H54 (cell line): ENCODE measurements around the gene KIF1A.
"Not testable (repeated sequence)": the region's sequence is repeated elsewhere in the genome, so short reads cannot be mapped to it uniquely, and the experiment has no call there.

Experiments
- DNase-seq: peaks from one replicate; pipeline ENCODE4 v3.0.0; 2011; ENCODE audit warnings: low spot score, mixed read lengths; ENCODE audit not compliant: insufficient read length
- FAIRE-seq: peaks from 3 replicates; lab custom pipeline; 2011; peaks lifted over from hg19 to GRCh38; lab: Jason Lieb, UNC
- POLR2A ChIP-seq: IDR thresholded peaks from 2 replicates; pipeline ENCODE4 v1.6.1; 2011; ENCODE audit warnings: low read depth, mild to moderate bottlenecking, low read length

The KIF1A gene

GRCh38 chr2:240787521-240788472, 32.2 kb downstream of the KIF1A start:
- FAIRE-seq (no peak), DNase-seq (no peak)
- TF ChIP-seq POLR2A, result no peak

GRCh38 chr2:240786871-240787311, 33.1 kb downstream of the KIF1A start:
- DNase-seq, result no peak

GRCh38 chr2:240786355-240786841, 33.6 kb downstream of the KIF1A start:
- DNase-seq (no peak), FAIRE-seq (no peak)
- TF ChIP-seq POLR2A, result no peak

More at GRCh38 chr2:240786871-240787311, 33.1 kb downstream of the KIF1A start:
- FAIRE-seq, result no peak
- TF ChIP-seq POLR2A, result no peak

- DNase-seq (no peak), FAIRE-seq (no peak)
- TF ChIP-seq POLR2A, result no peak
Measured at GRCh38 chr2:240785424-240786335, 34.3 kb downstream of the KIF1A start.

GRCh38 chr2:240784629-240785423, 35.2 kb downstream of the KIF1A start:
- DNase-seq (no peak), FAIRE-seq (no peak)
- no peak for TF ChIP-seq POLR2A

- FAIRE-seq (no peak), DNase-seq (no peak)
- TF ChIP-seq POLR2A, result no peak
Measured at GRCh38 chr2:240783819-240784621, 36.0 kb downstream of the KIF1A start.

GRCh38 chr2:240782886-240783818, 36.9 kb downstream of the KIF1A start:
- FAIRE-seq, result no peak

GRCh38 chr2:240782221-240782885, 37.7 kb downstream of the KIF1A start:
- FAIRE-seq (no peak), DNase-seq (no peak)
- TF ChIP-seq POLR2A, result no peak

More at GRCh38 chr2:240782886-240783818, 36.9 kb downstream of the KIF1A start:
- no peak for DNase-seq
- TF ChIP-seq POLR2A, result no peak

GRCh38 chr2:240781471-240782220, 38.4 kb downstream of the KIF1A start:
- DNase-seq, result no peak
- TF ChIP-seq POLR2A, result no peak
- FAIRE-seq, result no peak

- TF ChIP-seq POLR2A, result no peak
- no peak for FAIRE-seq
- no peak for DNase-seq
Measured at GRCh38 chr2:240780023-240780700, 39.9 kb downstream of the KIF1A start.

- DNase-seq, FAIRE-seq: not testable (repeated sequence)
Measured at GRCh38 chr2:240779250-240779832, 40.7 kb downstream of the KIF1A start.
